SIG-M5 treated with dmso at 0.1 percent for 504 hours (cell line): ENCODE data around the gene POC1A.

ENCODE experiments used
- DNase-seq: peaks from one replicate; lab custom pipeline; 2025; ENCODE audit not compliant: unreplicated experiment; lab: John Stamatoyannopoulos, UW

POC1A gene

DNA sequence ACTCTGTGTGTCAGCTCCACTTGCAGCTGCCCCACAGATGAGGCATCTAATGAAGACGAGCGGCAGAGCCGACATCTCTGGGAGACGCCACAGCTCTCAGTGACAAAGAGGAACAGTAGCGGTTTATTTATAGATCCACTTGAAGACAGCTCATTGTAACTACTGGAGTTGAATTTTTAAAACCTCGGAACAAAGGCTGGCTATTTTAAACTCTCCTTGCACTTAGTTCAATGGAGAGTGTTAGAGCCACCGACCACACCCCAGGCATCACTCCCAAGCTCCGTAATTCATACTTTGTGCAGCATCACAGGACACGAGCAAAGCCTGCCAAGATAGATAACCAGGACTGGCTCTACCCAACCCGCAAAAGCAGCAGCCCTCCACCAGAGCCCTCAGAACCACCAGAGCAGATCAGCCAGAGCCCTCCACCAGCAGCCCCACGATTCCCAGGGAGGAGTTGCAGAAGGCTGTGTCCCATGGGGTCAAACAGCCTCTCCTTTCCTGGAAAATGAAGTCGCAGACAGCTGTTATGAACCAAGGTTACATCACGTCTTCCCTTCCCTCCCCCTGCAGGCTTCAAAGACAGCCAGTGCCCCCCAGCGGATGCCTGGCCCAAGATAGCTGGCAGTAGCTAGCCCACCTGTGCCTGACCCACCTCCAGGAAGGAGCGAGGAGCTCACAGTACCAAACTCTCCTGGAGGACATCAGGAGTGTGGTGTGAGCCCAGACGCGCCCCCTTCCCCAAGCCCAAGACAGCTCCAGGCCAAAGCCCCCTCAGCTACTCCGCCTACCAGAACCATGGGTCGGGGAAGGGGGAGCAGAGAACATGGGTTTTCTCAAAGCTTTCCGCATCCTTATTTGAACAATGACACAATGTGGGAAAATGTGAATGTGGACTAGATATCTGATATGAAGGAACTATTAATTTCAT is 45.7 kb downstream of the POC1A start:
- peak; percentile 72 for DNase-seq

DNA sequence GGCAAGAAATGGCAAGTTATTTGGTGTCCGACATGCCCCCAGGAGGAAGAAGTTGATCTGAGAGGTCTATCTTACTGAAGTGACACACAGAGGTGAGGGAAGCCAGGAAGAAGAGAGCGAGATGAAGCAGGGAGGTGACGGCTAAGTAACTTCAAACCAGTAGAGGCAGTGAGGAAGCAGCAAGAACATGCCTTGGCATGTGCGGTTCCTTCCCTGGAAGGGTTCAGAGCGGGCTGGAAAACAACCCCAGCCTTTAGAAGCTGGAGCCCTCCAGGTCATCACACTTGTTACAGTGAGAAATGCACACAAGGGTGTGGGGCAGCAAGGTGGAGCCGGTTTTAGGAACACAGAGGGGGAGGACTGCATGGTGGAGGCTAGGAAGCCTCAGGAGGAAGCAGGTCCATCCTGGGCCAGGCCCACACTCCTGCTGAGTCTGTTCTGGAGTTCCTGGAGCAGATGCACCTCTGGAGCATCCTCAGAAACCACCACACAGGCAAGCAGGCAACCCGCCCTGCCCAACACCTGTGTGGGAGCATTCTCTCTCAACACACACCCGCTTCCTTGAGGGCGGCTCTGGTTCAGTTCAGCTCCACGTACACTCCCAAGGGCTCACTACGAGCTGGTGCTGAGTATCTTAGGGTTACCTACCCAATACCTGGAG is 47.1 kb downstream of the POC1A start:
- no peak for DNase-seq

DNA sequence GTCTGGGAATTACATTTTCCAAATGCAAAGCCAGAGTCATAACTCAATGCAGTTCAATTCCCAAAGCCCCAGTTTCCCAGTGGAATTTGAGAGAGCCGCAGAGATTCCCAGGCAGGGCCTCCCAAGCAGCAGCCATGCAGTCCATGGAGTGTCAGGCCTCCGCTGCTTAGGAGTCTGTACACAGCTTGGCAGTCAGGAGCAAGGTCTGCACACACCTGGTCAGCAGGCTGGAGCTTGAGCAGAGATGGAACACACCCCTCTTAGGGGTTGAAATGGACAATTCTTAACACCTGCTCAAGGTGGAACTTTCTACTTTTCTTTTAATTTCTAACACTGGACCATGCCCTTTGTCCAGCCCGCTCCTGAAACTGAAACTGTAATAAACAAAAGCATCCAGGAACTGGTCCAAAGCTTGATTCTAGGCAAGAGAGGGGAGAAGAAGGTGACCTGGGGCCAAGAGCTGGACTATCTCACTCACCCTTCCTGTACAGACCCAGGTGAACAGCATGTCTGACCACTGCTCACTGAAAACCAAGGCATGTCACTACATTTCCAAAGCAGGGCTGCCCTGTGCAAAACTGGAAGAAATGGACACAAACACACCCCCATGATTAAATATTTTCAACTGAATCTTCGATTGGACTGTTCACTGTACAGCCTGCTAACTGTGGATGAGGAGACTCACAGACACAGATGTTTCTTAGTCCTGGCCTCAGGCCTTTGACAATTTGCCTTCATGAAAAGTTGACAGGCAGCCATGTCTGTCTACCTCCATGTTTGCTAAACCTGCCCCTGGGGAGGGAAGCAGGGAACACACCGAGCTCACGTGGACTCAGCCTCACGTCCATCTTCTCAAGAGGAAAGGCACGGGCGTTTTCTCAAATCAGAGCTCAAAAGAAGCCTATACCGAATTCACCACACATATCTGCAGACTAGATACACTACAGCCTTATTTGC is 49.3 kb downstream of the POC1A start:
- DNase-seq = no peak

DNA sequence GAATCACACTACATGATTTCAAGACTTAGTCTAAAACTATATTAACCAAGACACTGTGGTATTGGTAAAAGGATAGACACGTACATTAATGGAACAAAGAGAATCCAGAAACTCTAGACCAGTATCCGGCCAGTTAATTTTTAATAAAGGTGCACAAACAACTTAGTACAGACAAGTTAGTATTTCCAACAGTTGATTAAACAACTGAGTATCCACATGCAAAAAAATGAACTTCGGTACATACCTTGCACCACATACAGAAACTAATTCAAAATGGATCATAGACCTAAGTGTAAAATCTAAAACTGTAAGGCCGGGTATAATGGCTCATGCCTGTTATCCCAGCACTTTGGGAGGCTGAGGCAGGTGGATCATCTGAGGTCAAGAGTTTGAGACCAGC is 51.3 kb downstream of the POC1A start:
- no peak for DNase-seq

DNA sequence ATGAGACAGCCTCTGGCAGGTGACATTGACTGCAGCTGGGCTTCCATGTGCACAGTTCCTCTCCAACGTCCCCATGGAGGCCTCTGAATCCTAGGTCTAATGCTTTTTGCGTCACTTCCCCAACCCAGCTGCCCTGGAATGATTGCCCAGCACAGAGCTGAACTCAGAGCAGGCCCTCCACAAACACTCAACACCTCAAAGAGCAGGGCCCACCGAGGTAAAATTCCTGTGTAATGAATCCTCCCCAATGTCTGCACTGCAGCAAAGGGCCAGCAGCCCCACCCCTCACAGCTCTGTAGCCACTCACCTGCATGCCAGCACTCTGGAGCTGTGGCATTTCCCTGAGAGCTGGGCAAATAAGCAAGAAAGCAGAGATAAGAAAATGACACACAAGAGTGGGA is 55.2 kb downstream of the POC1A start:
- DNase-seq = no peak

DNA sequence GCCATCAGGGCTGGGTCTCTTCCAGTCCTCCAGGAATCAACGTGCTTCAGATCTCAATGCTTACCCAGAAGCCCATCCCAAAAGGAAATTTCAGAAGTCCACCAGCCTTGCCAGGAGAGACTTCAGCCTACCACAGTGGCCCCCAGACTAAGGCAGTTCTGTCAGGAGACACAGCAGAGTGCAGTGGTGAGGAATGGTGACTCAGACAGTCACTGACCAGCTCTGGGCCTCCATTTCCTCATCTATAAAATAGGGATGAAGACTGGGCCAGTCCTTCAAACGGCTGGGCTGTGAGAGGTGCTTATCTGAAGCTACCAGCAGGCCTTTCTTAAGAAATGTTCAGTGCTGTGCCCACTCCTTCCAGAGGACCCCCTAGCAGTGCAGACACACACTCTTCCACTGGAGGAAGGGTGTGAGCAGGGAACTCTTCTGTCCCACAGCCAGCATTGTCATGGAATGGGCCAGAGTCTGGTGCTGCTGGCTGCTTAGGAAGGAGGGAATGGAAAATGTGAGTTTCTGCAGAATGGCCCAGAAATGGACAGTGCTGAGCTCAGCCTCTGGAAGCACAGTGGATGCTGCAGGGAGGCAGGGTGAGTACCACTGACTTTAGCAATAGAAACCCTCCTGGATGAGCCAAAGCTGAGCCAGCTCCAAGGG is 56.2 kb downstream of the POC1A start:
- DNase-seq = no peak

DNA sequence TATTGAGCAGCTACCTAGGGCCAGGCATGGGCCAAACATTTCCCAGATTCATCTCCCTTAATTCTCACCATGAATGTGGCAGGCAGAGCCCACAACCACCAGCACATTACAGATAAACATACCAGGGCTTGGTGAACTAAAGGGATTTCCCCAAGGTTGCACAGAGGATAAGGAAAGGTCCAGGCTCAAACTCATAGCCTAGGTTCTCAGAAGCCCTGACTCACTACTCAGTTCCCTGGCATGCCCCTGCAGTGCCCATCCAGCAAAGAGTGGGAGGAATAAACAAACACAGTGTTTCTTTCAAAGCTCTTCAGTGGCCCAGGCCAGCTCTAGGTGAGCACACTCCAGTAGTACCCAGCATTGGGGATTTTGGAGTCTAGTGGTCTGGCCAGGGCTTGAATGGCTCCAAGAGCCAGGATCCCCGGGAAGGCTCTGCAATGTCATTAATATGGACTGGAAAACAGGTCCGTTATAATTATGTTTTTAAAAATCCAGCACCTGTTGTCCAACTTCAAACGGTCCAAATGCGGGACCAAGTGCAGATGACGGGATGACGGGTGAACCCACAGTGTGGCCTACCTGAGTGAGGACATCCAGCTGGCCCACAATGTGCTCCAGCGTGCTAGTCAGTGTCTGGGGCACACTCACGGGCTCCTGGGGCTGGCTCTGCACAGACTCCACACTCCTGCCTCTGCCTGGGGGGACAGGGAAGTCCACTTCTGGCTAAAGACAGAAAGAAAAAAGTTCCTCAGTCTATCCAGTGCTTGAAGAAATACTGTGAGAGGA is 58.0 kb downstream of the POC1A start:
- DNase-seq = no peak

DNA sequence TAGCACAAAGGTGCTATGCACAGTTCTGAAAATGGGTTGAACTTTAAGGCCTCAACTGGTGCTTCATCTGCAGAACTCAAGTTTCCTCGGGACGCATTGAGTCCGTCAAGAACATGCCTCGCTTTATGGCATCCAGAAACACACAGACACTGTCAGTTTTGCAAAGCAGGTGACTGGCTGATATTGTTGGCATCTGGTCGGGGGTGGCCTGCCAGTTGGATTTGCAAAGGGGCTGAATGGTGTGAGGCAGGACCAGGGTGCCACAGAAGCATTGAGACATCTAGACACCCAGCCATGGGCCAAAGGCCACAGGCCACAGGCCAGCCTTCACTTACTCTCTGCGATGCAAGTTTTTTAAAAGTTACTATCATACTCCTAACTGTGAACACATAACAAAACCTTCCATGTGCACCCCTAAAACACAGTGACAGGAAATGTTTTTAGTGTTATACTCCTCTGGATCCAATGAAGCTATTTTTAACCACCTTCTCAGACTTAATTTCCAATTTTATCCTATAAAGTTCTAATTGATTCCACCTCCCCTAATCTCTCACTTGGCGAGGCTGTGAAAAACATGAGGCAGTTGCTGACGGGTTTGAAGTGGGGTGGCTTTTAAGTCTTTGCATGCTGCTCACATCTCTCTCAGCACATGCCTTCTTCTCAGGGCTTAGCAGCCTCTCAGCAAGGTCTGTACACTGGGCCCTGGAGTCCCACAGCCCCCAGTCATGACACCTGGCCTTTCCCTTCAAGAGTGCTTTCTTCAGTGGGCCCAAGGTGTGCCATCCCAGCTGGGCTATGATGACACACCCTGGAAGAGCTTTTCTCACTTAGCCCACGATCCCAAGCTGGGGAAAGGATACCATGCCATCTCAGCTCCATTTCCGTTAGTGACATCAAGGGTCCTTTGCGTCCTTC is 59.4 kb downstream of the POC1A start:
- no peak for DNase-seq

DNA sequence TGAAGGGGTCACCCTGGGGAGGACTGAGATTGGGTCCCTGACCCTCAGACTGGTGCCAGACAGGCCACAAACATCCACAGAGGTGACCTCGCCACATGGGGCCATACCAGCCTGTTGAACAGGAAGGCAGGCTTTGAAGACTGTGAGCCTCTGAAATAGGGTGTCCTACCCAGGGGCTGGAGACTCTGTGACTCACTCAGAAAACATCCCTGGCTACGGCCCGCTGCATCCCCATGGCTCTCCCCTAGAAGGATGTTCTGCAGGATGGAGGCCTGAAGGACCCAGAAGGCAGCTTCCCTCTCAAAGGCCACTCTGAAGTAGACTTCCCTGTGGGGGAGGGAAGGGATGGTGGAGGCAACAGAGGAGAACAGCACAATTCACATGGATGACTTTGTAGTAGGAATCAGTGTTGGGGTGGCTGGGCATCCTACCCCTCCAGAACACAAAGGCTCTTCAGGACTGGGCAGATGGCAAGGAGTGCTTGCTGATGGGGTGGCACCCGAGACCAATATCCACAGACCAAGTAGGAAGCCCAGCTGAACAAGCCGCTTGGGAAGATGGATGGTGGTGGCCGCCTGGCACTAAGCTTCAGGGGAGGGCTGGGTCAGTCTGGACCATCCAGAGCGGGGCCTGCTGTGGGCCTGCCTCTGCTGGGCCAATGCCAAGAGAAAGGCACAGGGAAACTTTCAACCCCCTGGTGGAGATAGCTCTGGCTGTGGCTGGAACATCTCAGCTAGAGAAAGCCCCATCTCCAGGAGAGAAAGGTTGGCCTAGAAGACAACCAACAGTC is 60.3 kb downstream of the POC1A start:
- DNase-seq = no peak

DNA sequence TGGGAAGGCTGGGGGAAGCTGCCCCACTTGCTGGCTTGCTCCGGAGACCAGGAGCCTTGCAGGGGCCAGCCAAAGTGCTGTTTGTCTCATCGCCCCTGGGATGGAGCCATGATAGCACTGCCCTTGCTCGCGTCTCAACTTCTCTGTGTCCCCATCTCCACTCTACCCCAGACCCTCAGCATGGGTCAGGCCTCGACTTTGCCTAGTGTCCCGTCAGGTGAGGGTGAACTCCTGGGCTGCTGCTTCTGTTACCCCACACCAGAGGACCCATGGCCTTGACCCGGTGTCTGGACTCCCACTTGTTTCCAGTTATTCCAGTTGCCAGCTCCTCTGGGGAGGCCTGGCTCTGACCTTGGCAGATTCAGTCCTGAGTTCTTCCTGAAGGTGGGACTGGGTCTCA is 61.3 kb downstream of the POC1A start:
- DNase-seq = no peak

DNA sequence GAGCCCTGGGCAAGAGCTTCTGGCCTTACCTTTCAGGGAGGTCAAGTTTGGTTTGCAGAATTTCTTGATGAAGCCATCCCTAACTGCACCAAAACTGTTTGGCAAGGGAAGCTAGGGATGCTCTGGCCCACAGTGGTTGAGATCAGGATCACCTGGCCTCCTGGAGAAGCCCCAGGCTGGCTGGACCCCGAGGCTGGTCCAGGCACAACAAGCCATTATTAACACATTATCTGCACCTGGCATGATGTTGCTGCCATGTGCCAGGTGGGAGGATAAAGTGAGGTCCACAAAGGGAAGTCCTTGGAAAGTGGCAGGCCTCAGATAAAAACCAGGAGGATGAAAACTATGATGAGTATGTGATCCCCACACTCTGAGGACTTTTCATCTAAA is 62.0 kb downstream of the POC1A start:
- no peak for DNase-seq

DNA sequence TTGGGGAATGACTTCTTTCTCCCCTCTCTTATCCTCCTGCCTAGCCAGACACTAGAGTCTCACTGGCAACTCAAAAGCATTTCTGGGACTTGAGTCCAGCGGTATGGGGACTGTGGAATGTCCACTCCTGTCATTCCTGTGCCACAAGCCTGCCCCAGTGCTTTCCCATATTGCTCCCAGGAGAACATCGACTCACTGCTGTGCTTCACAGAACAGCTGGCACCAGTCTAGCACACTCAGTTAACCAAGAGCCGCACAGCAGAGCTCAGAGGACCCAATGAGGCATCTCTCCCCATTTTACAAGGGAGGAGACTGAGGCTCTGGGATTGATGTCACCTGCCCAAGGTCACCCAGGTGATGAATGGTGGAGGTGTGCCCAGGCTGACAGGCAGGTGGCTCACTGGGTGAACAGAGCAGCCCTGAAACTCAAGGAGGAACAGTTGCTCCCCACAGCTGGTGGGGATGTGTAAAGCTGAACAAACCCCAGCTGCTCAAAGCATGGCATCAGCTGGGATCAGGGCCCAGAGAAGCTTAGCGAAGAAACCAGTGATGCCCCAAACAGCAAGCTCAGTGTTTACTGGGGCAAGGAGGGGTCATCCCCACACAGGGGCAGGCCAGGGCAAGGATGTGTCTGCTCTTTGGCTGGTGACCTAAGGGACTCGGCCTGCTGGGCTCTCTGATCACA is 62.5 kb downstream of the POC1A start:
- DNase-seq = no peak

DNA sequence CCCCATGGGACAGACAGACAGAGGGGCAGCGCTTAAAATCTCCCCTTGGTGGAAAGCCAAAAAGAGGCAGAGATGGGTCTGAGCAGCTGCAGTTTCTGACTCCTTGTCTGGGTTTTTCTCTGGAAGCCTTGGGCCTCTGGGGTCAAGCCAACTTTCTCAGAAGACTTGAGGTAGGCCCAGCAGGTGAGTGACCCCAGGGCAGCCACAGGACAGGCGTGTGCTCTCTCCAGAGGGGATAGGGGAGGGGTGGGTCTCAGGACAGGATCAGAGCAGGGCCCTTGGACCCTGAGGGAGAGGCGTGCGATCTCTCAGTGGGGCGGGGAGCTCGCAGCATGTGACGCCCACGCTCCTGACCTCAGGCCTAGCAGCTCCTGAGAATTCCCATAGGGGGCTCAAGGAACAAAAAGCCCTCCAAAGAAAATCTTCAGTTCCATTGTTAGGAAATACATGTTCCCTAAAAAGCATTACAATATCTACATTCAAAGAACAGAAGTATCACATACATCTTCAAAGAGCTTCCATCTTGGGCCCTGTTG is 63.2 kb downstream of the POC1A start:
- DNase-seq = no peak

DNA sequence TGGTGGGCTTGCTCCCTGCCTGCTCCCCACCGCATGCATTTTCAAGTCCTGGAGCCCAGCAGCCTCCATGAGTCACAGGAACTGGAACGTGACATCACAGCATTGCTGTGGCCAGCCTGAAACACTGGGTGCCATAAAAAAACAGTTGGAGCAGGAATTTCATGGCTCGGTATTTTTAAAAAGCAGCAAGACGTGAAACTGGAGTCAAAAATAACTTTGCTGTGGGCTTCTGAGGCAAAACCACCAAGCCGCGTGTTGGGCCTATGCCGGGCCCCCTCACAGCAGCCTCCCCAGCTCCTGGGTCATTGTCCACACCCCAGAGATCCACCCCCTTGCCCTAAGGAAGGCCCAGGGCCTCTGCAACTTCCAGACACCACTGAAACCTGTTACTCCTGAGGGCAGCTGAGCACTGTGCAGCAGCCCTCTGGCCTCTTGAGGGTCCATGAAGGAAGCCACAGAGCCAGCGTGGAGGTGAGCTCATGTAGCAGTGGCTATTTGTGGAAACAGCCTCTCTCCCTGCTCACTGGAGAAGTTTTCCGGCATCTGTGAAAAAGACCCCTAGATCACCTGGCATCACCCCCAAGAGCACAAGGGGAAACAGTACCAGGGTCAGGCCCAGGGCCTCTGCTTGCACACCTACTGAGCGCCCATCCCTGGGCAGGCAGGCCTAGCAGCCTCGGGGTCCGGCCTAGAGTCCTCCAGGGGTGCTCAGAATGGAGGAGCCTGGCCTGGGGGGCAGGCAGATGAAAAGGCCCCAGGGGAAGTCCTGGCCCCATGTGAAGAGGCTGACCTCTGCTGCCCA is 63.9 kb downstream of the POC1A start:
- peak; percentile 25 for DNase-seq

DNA sequence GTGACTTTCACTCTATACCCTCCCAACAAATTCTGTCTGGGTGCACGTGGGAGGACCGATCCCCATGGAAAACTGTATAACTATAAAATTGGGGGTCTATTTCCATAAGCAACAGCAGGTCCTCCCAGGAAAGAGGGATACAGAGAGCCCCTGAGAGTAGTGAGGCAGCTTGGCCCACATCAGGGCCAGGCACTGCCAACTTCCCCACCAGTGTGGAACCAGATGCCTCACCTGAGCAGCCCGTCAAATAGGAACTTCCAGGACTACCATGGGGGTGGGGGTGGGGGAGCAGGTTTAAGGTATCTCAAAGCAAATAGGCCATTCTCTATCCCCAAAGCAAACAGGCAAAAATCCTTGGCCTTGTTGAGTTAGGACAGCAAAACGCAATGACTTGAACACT is 64.5 kb downstream of the POC1A start:
- DNase-seq = no peak
